ENCODE data around the gene FSTL4.

DNA sequence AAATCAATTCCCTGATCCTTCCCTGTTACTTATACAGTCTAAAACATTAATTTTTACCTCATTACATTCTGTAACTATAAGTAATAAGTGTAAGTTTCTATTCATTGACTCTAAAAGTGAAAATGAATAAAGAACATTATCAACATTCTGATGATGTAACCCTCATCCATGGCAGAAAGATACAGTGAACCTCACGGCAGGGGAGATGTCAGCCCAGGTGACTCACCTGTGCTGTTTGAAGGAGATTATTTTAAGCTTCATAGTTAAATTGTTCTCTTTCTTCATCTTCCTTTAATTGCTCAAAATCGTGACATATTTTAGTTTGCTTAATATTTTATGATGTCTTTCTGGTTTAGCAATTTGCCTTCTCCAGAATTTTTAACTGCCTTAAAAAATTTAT, 268.1 kb downstream of the FSTL4 start:
- TF ChIP-seq CTCF (IDR thresholded peaks at IDR 0.05) (no peak), EP300 (IDR thresholded peaks at IDR 0.05) (no peak), POLR2A (IDR thresholded peaks at IDR 0.05; ENCODE audit: low read depth) (no peak), POLR2AphosphoS5 (IDR thresholded peaks at IDR 0.05) (no peak)
